Dedifferentiated amniotic fluid mesenchymal stem cell (primary cell): ENCODE results near the gene TRIM26.

Experiments used
- DNase-seq: peaks from one replicate; pipeline ENCODE4 v3.0.0-alpha.2; 2016; ENCODE audit errors: extremely low spot score

The TRIM26 gene

DNA sequence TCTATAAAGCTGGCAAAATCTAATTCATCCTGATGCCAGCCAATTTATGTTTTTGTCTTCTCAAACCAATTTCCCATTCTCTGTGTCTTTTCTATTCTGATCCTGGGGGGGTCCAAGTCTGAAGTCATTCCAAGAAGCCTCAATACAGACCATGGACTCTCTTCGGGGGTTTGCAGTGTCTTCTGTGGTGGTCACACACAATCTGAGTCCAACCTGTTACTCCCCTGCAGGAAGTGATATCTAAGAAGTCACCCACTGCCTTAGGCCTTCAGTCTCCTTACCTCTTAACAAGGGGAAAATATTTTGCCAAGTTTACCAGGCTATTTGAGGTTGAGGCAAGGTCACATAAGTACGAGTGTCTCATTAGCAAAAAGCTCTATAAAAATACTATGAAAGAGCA lies 1.9 kb downstream of the TRIM26 start:
- DNase-seq: no peak

DNA sequence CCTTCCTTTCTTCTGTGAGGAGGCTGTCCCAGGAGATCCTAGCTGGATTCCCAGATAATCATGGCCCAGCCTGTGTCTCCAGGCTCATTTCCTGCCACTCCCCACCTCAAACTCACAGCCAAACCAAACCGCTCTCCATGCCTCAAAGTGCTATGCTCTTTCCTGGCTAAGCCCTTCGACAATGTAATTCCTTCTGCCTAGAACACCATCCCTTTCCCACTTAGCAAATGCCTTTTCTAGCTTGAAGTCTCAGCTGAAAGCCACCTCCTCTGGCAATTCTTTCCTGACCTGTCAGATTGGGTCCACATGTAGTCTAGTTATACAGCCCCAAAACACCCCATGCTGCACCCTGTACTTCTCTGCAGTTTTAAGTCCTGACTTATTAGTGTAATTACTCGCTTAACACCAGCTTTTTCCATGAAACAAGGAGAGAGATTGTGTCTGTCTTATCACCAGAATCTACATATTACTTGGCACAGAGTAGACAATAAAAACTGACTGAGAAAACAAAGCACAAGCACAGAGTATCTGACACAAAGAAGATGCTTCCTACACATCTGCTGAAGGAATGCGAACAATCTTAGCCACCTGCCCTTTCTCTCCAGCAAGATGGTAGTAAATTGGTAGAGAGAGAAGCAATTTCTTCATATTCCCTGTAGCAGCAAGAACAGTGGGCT lies 5.4 kb downstream of the TRIM26 start:
- no peak for DNase-seq

DNA sequence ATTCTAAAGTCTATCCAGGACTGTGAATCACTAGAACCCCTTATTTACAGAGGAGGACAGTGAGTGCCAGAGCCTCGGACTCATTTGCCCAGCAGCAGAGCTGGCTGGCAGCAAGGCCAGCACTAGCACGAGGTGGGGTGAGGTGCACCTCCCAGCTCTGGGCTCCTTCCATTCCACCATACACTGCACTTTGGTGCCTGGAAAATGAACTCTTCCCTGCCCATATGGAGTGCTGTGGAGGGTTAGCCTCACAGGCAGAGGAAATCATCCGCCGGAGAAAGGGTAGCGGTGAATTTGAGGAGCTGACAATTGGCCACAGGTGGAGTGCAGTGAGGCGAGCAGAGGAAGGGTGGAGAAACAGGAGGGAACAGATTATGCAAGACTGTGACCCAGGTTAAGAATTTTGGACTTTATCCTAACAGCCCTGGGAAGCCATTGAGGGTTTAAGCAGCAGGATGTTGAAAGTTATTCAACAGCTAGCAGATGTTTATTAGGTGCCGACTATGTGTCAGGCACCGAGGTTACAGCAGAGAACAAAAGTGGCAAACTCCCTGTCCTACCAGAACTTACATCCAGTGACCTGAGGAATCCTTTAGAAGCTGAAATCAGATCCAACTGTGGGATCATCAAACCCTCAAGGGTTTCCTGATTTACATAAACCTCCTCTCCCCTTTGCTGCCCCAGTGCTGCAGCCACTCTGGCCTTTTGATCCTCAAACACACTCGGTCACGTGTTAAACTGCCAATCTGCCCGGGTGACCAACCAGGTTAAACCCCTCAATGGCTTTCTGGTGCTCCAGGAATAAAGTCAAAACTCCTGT lies 6.2 kb downstream of the TRIM26 start:
- no peak for DNase-seq

DNA sequence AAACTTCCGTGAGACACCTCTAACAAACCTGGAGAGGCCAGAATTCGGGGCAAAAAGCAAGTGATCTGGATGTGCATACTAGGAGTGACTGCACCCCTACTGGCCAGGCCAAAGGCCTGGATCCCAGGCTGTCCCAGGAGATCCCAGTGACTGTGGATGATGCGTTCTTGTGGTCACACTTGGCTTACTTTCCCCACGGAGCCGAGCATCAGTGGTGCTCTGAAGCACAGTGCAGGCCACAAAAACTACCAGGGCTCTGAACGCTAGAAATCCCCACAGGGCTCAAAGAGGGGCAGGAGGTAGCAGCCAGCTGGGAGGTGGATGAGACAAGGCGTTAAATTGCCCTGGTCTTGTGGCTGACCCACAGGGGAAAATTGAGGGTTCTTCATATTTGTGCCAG lies 7.1 kb downstream of the TRIM26 start:
- no peak for DNase-seq

DNA sequence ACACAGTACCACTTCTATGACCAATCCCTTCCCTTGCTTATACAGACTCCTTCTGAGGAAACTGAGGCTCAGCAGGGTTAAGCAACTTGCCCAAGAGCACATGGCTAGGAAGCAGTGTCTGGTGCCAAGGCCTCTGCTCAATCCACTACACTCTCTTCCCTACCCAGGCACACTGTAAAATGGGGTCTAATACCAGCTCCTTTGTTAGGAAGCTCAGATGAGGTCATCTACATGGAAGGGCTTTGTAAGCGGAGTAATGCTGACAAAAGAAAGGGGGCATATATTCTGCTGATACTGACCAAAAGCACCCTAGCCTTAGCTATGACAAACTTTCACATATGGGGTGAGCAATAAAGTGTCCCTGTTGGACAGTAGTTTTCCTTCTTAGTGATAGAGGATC lies 9.1 kb downstream of the TRIM26 start:
- DNase-seq: no peak

DNA sequence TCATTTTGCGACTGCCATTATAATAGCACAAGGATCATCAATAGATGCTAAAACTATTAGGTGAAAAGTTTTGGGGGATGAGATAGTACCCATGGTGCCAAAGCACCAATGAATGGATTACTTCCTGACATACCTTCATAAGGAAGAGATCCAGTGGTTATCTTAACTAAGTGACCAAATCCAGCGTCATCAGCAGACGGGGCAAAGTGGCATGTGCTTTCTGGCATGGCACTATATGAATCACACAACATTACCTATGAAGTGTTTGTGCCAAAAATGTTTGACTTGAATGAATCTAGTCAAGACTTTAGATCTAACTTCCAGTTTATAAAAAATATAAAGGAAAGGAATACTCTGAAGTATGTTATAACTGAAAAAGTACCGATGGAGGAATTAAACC lies 10.8 kb downstream of the TRIM26 start:
- no peak for DNase-seq

DNA sequence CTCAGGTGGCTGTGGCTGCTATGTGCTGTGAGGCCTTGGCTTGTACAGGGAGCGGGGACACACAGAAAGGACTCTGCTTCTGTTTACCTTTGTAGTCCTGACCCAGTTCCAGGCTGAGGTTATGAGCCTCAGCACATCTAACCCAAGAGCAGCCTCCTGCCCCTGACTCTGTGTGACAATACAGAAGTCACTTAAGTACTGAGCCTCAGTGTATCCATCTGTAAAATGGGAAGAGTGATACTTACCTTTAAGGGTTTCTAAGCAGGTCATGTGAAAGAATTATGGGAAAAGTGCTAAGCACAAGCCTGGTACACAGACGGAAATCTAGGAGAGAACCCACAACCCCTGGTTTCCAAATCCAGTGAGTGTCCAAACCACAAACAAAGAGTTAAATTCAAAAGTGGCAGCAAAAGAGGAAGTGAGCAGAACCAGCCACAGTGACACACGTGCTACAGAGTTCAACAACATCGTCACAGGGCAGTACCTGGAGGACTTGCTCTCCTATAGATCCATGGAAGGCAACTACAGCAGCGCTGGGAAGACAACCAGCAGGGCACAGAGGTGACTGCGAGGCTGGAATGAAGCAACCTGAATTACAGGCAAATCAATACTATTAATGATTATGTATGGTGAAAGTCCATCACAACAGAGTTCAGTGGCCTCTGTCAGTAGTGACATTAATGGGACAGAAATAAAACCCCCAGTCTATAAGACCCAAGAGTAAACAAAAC lies 12.5 kb downstream of the TRIM26 start:
- no peak for DNase-seq

DNA sequence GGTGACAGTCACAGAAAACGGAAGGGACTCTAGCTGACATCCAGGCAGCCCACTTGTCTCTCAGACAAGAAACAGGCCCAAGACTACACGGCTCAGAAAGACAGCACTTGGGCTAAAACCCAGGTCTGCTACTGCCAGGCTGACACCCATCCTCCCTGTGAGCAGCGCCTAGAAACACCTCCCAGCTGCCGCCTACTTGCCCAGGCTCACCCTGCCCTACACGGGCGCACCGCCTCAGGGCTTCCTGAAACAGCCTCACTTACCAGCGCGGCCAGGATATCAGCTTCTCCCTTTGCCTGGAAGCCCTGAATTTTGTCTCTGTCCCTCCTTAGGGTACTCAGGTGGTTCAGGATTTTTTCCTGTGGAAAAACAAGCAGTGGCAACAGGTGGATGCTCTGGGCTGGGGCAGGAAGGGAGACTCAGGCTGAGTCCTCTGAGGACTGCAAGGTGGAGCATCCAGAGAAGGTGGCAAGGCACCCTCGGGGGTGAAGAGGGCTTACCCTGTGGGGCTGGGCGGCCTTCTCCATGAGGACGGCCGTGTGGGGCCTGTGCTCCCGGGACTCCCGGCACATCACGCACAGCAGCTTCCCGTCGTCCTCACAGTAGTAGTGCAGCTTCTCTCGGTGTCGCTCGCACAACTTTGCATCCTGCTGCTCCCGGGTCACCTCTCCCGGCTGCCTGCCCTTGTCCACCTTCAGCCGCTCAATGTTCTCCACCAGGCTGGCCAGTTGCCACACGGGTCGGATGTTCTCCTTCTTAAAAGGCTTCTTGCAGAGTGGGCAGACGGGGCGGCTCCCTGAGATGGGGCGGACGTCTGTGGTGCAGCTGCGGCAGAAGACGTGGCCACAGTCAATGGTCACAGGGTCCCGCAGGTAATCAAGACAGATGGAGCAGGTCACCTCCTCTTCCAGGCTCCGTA lies 14.8 kb downstream of the TRIM26 start:
- DNase-seq: no peak

DNA sequence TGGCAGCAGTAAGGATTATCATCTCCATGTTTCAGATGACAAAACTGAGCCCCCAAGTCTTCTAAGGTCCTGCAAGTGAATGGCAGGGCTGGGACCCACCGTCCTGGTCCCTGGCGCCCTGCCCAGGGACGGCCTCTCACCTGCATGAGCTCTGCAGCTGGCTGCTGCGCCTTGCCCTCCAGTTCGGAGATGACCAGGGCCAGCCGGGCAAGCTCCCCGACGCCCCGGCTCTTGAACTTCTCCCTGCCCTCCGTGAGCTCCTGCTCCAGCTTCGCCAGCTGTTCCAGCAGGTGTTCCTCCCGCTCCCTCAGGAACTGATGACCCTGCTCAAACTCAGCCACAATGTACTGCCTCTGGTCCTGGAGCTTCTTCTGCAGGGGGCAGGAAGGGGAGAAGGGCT lies 16.8 kb downstream of the TRIM26 start:
- no peak for DNase-seq

DNA sequence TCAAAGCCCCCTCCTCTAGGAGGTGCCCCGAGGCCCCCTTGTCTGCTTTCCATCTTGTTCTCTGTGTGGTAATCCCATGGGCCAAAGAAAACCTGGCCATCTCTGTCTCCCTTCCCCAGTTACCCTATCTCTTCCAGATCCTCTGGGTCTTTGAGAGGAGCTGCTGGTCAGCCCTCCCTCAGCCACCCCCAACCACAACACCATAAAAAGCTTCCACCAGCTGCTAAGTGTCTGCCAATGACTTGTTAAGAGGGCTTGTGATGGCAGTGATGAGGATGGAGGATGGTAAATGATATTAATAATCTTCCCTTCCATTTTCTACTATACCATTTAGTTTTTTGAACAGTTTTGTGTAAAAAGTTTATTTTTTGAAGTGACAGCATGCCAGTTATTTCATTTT lies 17.3 kb downstream of the TRIM26 start:
- no peak for DNase-seq

DNA sequence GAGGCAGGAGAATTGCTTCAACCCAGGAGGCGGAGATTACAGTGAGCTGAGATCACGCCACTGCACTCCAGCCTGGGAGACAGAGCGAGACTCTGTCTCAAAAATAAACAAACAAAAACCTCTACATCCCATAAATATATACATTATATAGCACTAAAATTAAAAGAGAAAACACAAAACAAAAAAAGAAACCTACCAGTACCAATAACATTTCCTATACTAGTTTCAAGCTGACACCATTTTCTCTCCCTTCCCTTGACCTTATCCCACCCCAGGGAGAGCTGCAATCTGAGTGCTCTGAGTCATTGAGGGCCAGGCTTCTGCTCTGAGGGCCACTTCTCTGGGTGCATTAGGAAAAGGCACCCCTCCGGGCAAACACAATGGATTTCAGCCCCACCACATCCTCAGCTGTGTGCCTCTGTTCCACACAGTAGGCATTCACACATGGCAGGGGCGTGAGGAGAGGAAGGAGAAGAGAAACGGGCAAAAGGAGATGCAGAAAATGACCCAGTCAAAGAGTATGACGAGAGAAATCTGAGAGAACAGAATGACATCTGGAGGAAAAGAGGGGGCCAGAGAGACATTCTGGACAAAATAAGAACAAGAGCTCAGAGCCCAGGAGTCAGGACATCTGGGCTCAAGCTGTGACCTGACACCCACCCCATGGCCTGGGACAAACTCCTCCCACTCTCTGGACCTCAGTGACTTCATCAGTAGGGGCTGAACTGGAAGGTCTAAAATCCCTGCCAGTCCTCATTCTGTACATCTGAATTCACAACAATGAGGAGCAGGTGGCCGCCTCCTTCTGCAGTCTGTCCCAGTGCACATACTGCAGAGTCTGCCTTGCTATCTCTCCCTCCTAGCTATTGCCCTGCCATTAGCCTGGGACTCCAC lies 18.2 kb downstream of the TRIM26 start:
- DNase-seq: no peak

DNA sequence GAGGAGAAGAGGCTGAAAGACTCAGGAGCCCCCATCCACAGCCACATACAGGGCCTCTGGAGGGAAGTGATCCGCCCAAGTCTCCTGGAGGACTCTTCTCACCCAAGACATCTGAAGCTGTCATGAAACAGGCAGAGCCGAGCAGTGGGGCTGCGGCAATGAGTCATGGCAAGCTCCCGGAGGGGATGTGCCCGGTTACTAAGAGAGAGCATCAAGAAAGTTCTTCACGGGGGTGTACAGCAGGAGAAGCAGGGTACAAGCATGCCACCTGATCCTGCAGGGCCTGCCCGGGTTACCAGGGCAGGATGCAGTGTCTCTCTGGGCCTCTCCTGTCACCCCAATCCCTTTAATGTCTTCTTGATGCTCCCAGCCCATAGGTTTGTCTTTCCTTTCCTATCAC lies 21.1 kb downstream of the TRIM26 start:
- DNase-seq: no peak

DNA sequence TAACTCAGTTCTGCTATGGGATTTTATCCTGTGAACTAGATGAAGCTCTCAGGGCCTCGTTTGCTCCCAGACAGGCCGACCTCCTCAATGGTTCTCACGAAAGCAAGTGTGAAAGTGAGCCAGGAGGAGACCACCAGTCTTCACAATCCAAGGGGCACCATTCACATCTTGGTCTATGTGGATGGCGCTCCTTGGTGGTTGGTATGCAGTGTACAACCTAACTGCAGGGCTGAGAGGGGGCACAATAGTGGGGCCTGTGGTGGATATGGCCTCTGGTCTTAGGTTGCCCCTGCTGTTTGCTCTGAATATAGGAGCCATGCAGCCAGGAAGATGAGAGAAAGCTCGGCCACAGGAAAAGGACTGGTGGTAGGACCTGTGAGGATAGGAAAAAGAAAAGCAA lies 24.7 kb downstream of the TRIM26 start:
- no peak for DNase-seq

DNA sequence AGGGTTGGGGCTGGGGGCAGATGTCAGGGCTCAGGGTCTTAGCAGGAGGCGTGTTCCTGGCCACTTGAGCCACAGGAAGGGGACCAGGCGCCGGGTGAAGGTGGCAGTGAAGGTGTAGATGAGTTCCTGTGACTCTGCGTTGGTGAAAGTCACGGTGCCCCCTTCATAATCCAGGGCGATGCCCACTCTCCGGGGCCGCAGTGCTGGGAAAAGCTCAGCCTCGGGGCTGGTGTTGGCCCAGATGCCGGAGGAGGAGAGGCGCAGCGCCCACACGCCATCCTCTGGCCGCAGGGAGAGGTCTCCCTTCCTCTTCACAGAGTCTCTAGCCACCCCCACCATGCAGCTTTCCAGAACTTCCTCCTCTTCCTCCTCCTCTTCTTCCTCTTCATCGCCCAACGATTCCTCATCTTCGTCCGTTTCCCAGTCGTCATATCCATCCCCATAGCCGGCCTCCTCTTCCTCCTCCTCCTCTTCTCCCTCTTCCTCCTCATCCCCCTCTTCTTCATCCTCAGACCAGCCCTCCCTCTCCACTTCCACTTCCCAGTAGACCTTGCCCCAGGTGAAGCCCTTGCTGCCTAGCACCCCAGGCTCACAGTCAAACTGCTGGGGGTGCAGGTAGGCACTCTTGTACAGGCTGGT lies 27.2 kb downstream of the TRIM26 start:
- no peak for DNase-seq

DNA sequence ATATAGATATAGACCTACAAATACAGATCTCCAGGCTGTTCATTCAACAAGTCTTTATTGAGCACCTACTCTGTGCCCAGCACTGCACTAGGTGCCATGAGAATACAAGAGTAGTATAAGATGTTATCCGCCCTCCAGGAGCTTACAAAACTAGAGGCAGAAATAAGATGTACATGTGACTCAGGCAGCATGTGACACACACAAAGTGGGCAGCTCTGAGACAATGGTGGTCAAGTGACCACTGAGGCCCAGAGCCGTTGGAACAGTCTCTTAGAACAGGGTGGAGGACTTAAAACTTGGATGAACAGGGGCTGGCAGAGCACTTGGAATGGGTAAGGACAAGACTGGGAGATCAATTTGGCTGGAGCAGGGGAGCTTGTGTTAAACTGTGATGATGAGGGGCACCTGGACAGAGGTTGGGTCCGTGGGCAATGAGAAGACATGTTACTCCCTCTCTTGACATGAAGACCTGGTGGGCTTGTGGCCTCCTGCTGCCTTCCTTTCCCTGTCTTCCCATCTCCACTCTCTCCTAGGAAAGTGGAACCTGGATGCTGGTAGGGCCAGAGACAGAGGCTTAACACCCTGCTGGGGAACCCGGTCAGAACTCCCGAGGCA lies 28.7 kb downstream of the TRIM26 start:
- DNase-seq: no peak

DNA sequence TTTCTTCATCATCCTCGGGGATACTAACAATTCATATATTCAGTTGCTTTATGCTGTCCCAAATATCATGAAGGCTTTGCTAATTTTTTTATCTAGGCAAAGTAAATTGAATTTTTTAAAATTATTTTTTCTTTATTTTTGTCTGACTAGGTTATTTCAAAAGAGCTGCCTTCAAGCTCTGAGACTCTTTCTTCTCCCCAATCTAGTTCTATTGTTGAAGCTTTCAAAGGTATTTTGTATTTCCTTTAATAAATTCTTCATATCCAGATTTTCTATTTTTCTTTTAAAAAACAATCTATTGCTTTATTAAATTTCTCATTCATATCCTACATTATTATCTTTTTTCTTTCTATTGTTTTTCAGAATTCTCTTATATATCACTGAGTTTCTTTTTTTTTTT lies 33.1 kb downstream of the TRIM26 start:
- DNase-seq: no peak

DNA sequence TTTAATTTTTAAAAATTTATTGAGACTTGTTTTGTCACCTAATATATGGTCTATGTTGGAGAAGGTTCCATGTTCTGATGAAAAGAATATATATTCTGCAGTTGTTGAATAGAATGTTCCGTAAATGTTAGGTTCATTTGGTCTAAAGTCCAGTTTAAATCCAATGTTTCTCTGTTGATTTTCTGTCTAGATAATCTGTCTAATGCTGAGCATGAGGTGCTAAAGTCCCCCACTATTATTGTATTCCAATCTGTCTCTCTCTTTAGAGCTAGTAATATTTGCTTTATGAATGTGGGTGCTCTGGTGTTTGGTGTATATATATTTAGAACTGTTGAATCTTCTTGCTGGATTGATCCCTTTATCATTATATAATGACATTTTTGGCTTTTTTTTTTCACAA lies 34.4 kb downstream of the TRIM26 start:
- no peak for DNase-seq

DNA sequence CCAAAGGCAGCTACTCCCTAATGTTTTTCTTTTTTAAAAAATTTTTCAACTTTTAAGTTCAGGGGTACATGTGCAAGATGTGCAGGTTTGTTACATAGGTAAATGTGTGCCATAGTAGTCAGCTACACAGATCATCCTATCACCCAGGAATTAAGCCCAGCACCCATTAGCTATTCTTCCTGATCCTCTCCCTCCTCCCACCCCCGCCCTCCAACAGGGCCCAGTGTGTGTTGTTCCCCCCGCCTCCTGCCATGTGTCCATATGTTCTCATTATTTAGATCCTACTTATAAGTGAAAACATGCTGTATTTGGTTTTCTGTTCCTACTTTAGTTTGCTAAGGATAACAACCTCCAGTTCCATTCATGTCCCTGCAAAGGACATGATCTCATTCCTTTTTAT lies 37.4 kb downstream of the TRIM26 start:
- no peak for DNase-seq

DNA sequence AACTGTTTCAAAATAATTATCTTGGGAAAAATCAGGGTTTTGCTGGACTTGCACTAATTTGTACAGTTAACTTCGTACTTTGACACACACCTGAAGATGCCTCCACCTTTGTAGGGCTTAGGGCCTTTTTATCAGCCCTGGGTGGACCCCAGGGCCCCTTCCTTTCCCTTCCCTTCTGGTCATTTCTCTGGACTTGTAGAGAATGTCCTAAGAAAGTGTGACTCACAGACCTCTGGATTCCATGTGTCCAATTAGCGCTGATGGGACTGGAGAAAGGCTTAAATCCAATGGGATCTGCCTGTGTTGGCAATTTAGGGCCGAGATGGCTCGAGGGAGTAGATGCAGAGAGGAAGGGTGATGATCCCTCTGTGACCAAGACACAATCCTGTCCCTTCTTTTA lies 40.5 kb downstream of the TRIM26 start:
- no peak for DNase-seq
